ENCODE results near the gene THBS2. TPM values are rescaled to one million over a fixed set of nuclear protein-coding genes. Genes with fewer than 3 reads are reported as not detected.

The THBS2 gene
- total and polyA plus RNA-seq, 8 donors = 4.8 to 126 (median 6.9) TPM

- H3K36me3 ChIP-seq = no peaks in the 10 kb centered on the region
- H3K4me3 ChIP-seq = no peak overlapping the region
- H3K9me3 ChIP-seq = peaks cover 0 to 6% of the 10 kb centered on the region in 2 donors
- no peak overlapping the region for H3K27ac ChIP-seq
- TF ChIP-seq CTCF (IDR thresholded peaks at IDR 0.05) = no peak
- DNase-seq (no peak), ATAC-seq (no peak)
- no peaks in the 10 kb centered on the region for H3K27me3 ChIP-seq
- intact Hi-C loops (cut with DNase I) = no loop called here
- peaks cover 4 to 13% of the 10 kb centered on the region in 2 donors for H3K4me1 ChIP-seq
Observed at GRCh38 chr6:169296622-169297021, 43.0 kb upstream of the THBS2 start.

GRCh38 chr6:169296170-169296569 lies 42.5 kb upstream of the THBS2 start:
- no peaks in the 10 kb centered on the region for H3K27me3 ChIP-seq
- H3K9me3 ChIP-seq = peaks cover 0 to 6% of the 10 kb centered on the region in 2 donors
- ATAC-seq = no peak
- H3K4me3 ChIP-seq = no peak overlapping the region
- H3K4me1 ChIP-seq = peaks cover 4 to 17% of the 10 kb centered on the region in 2 donors
- no peak overlapping the region for H3K27ac ChIP-seq
- no peak for TF ChIP-seq CTCF (IDR thresholded peaks at IDR 0.05)
- DNase-seq = no peak
- intact Hi-C loops (cut with DNase I) = no loop called here
- H3K36me3 ChIP-seq = no peaks in the 10 kb centered on the region

DNA sequence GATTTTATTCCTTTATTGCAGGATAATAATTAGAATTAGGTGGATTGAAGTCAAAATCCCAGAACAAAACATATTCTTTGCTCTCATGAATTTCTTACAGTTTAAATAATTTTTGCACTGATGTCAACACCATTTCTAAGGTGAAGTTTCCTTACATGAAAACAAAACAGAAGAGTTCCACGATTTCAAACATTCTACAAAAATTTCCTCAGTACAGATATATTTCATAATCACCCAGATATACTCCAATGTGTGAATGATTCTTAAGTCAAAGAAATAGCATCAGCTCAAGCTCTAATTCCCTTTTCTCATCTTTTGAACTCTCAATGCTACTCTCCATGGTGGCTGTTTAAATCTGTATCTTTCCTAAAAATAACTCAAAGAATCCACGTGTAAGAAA lies 39.5 kb upstream of the THBS2 start:
- H3K27ac ChIP-seq = no peak overlapping the region
- peaks cover 0 to 3% of the 10 kb centered on the region in 2 donors for H3K9me3 ChIP-seq
- peaks cover 4 to 22% of the 10 kb centered on the region in 2 donors for H3K4me1 ChIP-seq
- no peak for ATAC-seq
- no peak for DNase-seq
- TF ChIP-seq CTCF (IDR thresholded peaks at IDR 0.05) = no peak
- H3K4me3 ChIP-seq = no peak overlapping the region
- H3K27me3 ChIP-seq = no peaks in the 10 kb centered on the region
- H3K36me3 ChIP-seq = no peaks in the 10 kb centered on the region
- intact Hi-C loops (cut with DNase I) = no loop called here

- no peak for TF ChIP-seq CTCF (IDR thresholded peaks at IDR 0.05)
- Histone ChIP-seq H3K4me3 (no peak overlapping the region), H3K36me3 (no peaks in the 10 kb centered on the region), H3K9me3 (no peaks in the 10 kb centered on the region), H3K27ac (peak overlapping the region in 1 of 2 donors; percentile 8), H3K4me1 (peaks cover 4 to 22% of the 10 kb centered on the region in 2 donors), H3K27me3 (no peaks in the 10 kb centered on the region)
- no peak for DNase-seq
- peak; percentile 54 for ATAC-seq
- intact Hi-C loops (cut with DNase I) = no loop called here
Observed at GRCh38 chr6:169292338-169293124, 38.9 kb upstream of the THBS2 start.

DNA sequence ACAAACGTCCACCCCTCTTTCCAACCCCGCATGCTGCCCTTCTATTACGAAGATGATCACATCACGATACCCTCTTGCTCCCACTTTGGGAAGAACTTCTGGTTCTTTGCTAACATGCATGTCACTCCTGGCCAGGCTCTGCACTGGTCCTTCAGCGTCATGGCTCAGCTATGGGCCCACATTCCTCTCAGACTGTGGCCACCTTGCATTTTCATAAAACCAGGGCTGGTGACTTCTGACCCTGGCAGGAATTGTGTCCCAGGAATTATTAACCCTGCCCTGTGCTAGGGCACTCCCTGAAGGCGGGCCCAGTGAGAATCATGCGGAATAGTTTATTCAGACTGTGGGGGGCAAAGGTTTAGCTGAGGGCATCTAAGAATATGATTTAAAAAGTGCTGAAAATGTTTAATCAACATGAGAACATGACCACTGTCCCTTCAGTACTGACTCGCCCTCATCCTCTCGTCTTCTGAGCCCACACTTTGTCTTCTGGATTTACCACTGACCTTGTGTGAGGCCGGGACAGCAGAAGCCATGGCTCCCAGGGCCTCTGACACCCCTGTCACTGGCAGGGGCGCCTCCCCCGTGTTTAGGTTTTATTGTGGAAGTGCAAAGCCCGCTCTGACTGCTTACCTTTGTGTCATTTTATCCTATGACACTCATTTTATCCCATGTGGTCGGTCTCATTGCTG lies 38.1 kb upstream of the THBS2 start:
- no peaks in the 10 kb centered on the region for H3K27me3 ChIP-seq
- intact Hi-C loops (cut with DNase I) = no loop called here
- H3K27ac ChIP-seq = peak overlapping the region in 1 of 2 donors; percentile 8
- no peak for TF ChIP-seq CTCF (IDR thresholded peaks at IDR 0.05)
- H3K4me1 ChIP-seq = peaks cover 4 to 22% of the 10 kb centered on the region in 2 donors
- H3K9me3 ChIP-seq = no peaks in the 10 kb centered on the region
- ATAC-seq (no peak), DNase-seq (no peak)
- H3K36me3 ChIP-seq = no peaks in the 10 kb centered on the region
- H3K4me3 ChIP-seq = no peak overlapping the region

Measured in left lung (tissue), 10 donors.